Activated CD8-positive, alpha-beta memory T cell treated with anti-CD3 and anti-CD28 coated beads, Interleukin-2, amount 10 ng/mL, durations not matched to agents 7 days and 5 days (primary cell): ENCODE data around the gene CCDC9. TPM values are rescaled to one million over a fixed set of nuclear protein-coding genes. Genes with fewer than 3 reads are reported as not detected.

Source experiments
- ATAC-seq: fragments of 150-1000 bp; cut with Tn5 transposase; one replicate; pipeline ENCODE4 v1.10.0; 2021; ENCODE audit warnings: moderate library complexity
- CTCF ChIA-PET: fragments of 350-600 bp; sonication (Branson Sonifier 250); formaldehyde crosslinking; loops from one replicate; lab custom pipeline; 2021; ENCODE audit warnings: antibody characterized with exemption; lab: Charles Lee
- DNase-seq: peaks from one replicate; pipeline ENCODE4 v3.0.0-alpha.2; 2020
- H3K27ac Mint-ChIP-seq: one replicate; pipeline ENCODE4 v1.8.0; 2021; ENCODE audit warnings: mild to moderate bottlenecking, mixed read lengths
- H3K27me3 Mint-ChIP-seq: one replicate; pipeline ENCODE4 v1.8.0; 2021; ENCODE audit warnings: mixed read lengths
- H3K36me3 Mint-ChIP-seq: one replicate; pipeline ENCODE4 v1.8.0; 2021; ENCODE audit warnings: mild to moderate bottlenecking, mixed read lengths
- H3K4me1 Mint-ChIP-seq: one replicate; pipeline ENCODE4 v1.8.0; 2021; ENCODE audit warnings: mixed read lengths
- H3K4me3 Mint-ChIP-seq: one replicate; pipeline ENCODE4 v1.8.0; 2021; ENCODE audit warnings: mild to moderate bottlenecking, moderate library complexity, mixed read lengths
- H3K9me3 Mint-ChIP-seq: one replicate; pipeline ENCODE4 v1.8.0; 2022; ENCODE audit warnings: low read depth, mixed read lengths
- microRNA-seq: library from miRNA; unstranded; fragments of <30 nt; microRNA quantifications from one replicate; pipeline ENCODE4 v1.2.0, GENCODE V29; 2022
- total RNA-seq, 2 experiments: library from RNA; stranded (reverse); gene quantifications; one replicate each; pipeline ENCODE4 v1.2.3, GENCODE V29; 2021

CCDC9 gene
- total RNA-seq, 2 experiments from 2014 or later: 24.8 to 27.6 TPM

DNA sequence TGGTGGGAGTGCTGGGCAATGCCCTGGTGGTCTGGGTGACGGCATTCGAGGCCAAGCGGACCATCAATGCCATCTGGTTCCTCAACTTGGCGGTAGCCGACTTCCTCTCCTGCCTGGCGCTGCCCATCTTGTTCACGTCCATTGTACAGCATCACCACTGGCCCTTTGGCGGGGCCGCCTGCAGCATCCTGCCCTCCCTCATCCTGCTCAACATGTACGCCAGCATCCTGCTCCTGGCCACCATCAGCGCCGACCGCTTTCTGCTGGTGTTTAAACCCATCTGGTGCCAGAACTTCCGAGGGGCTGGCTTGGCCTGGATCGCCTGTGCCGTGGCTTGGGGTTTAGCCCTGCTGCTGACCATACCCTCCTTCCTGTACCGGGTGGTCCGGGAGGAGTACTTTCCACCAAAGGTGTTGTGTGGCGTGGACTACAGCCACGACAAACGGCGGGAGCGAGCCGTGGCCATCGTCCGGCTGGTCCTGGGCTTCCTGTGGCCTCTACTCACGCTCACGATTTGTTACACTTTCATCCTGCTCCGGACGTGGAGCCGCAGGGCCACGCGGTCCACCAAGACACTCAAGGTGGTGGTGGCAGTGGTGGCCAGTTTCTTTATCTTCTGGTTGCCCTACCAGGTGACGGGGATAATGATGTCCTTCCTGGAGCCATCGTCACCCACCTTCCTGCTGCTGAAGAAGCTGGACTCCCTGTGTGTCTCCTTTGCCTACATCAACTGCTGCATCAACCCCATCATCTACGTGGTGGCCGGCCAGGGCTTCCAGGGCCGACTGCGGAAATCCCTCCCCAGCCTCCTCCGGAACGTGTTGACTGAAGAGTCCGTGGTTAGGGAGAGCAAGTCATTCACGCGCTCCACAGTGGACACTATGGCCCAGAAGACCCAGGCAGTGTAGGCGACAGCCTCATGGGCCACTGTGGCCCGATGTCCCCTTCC lies 63.9 kb downstream of the CCDC9 start:
- CTCF ChIA-PET: interaction anchor here (1.0 kb wide), 1 partner anchor 29 kb away, joined by 3 read pairs; the partner anchor contains the start of gene DHX34
- no peak overlapping the region for H3K4me3 Mint-ChIP-seq
- DNase-seq: no peak
- H3K4me1 Mint-ChIP-seq: no peaks in the 10 kb centered on the region
- H3K9me3 Mint-ChIP-seq: no peaks in the 10 kb centered on the region
- no peak for ATAC-seq
- peaks cover 13% of the 10 kb centered on the region for H3K27me3 Mint-ChIP-seq
- H3K27ac Mint-ChIP-seq: no peak overlapping the region
- H3K36me3 Mint-ChIP-seq: no peaks in the 10 kb centered on the region

Small RNA genes lying within 50 kb of the gene (microRNA-seq; reads per million reads assigned to microRNA genes)
- not detected for gene MIR3190
- not detected for gene MIR3191

Other genes starting within 250 kb of the CCDC9 start
- under 1 TPM; 0.41 to 0.68 TPM for gene NPAS1, start 236.7 kb upstream of the CCDC9 start, total RNA-seq
- gene TMEM160, start 207.9 kb upstream of the CCDC9 start, total RNA-seq: 10 to 100 TPM; 77.5 to 87.8 TPM
- 100 to 1,000 TPM in 1 of 2 experiments, 10 to 100 TPM in 1; 98.9 to 114 TPM for gene ZC3H4, start 142.7 kb upstream of the CCDC9 start, total RNA-seq
- 100 to 1,000 TPM; 153 to 171 TPM for gene SAE1, start 125.7 kb upstream of the CCDC9 start, total RNA-seq
- gene BBC3, start 25.3 kb upstream of the CCDC9 start, total RNA-seq: 10 to 100 TPM; 14.0 to 16.7 TPM
- 10 to 100 TPM in 1 of 2 experiments, 1 to 10 TPM in 1; 7.6 to 14.5 TPM for gene INAFM1, start 18.4 kb downstream of the CCDC9 start, total RNA-seq
- gene C5AR1, start 53.3 kb downstream of the CCDC9 start, total RNA-seq: 1 to 10 TPM in 1 of 2 experiments, not detected in 1; 1.4 TPM
- gene C5AR2, start 75.7 kb downstream of the CCDC9 start, total RNA-seq: under 1 TPM; 0.07 to 0.29 TPM
- gene DHX34, start 92.8 kb downstream of the CCDC9 start, total RNA-seq: 10 to 100 TPM; 11.7 to 14.3 TPM
- not detected for gene MEIS3, start 163.0 kb downstream of the CCDC9 start, total RNA-seq
- under 1 TPM; 0.14 to 0.32 TPM for gene SLC8A2, start 215.4 kb downstream of the CCDC9 start, total RNA-seq
- 10 to 100 TPM; 11.0 to 13.3 TPM for gene KPTN, start 227.7 kb downstream of the CCDC9 start, total RNA-seq